HG03175 (cell line): Measurements from ENCODE around the gene UST.
A peak's percentile ranks its signal among the peaks of the same experiment; 100 is the strongest.
"Not testable (repeated sequence)": the region's sequence is repeated elsewhere in the genome, so short reads cannot be mapped to it uniquely, and the experiment has no call there.

Source experiments
- ATAC-seq: cut with Tn5 transposase; IDR thresholded peaks from one replicate; pipeline ENCODE4 v1.9.1; 2021; ENCODE audit warnings: mild to moderate bottlenecking, moderate library complexity; ENCODE audit not compliant: unreplicated experiment

UST gene

DNA sequence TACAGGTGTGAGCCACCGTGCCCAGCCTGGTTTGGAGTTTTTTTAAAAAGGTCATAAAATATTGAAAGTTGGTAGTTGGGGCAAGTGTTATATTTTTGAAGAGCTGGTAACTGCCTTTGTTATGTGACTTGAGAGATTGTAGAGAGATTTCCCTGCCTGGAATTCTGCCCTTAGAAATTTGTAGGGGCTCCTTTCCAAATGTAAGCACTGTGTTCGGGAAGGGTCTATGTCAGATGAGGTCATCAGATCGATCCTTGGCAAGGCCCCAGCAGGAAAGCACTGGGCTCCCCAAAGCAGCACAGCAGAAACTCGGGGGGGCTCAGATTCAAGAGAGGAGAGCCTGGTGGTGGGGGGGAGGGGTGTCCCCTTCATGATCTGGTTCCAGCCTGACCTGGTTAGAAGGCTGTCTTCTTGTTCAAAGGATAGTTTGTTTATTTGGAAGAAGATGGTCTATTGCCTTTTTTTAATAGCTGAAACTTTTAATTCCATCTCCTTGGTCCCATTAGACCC lies 220.2 kb downstream of the UST start:
- ATAC-seq: no peak

DNA sequence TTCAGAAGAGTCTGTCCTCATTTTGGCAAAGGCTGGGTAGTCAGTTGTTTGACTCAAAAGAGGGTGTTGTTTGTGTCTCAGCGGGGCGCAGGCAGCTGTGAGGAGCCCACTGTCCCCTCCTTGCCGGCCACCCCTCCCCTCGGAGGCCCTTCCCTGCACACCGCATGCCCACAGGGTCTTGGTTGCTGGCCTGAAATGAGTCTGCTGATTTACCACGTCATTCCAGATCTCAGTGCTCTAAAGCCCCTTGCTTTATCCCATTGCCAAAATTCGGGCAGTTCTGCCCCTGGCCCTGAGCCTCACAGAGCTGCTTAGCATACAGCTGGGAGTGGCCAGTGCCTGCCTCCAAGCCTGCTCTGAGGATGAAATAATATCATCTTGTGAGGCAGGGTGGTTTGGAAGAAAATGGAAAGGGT lies 220.7 kb downstream of the UST start:
- ATAC-seq: no peak

DNA sequence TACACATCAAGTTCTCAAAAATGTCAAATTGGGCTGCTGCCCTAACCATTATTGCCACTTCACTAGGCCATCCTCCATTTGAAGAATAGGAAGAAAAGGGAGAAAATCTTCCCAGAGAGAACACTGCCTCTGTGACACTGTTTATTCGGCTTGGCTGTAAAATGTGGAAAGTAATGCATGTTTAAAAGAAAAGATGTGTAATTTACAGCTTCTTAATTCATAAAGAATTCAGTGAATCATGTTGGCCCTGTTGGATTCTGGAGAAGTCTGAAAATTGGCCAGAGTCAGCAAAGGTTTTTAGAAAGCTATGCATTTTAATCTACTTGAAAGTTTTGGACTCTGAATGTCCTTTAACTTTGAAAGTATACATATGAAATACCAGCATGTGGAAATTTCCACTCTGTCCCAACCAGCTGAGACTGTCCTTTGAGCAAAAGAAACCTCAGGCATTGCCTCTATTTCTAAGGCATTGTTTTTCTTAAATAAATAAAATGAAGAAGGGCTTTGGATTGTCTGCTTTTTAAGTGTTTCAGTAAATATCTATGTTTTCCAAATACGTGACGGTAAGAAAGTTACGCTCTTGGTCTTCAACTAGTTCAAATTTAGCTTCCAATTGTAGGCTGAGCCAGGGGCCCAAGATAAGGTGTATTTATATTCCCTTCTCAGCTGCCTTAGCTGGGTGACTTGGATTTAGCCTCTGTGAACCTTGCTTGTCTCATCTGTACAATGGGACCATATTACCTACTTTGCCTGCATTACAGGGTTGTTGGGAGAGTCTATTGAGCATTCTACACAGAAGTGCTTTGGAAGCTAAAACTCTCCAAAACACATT lies 222.2 kb downstream of the UST start:
- no peak for ATAC-seq

DNA sequence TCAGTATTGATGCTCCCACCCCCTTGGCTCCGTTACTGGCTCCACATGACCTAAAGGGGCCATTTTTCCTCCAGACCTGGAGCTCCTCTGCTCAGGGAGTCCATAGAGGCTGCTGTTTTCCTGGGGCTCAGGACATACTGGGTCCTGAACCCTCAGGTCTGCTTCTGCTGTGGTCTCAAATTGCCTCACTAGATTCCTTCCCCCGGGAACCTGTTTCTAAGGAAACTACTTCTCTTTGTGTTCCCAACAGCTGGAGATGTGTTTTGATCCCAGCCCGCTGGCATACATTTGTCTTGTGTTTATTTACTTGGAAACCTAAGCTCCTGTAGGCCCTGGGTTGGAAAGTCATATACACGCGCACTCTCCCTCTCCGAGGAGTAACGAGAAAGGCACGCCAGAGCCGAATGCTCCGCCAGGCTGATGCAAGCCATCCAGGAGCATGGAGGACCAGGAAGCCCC lies 222.8 kb downstream of the UST start:
- no peak for ATAC-seq

DNA sequence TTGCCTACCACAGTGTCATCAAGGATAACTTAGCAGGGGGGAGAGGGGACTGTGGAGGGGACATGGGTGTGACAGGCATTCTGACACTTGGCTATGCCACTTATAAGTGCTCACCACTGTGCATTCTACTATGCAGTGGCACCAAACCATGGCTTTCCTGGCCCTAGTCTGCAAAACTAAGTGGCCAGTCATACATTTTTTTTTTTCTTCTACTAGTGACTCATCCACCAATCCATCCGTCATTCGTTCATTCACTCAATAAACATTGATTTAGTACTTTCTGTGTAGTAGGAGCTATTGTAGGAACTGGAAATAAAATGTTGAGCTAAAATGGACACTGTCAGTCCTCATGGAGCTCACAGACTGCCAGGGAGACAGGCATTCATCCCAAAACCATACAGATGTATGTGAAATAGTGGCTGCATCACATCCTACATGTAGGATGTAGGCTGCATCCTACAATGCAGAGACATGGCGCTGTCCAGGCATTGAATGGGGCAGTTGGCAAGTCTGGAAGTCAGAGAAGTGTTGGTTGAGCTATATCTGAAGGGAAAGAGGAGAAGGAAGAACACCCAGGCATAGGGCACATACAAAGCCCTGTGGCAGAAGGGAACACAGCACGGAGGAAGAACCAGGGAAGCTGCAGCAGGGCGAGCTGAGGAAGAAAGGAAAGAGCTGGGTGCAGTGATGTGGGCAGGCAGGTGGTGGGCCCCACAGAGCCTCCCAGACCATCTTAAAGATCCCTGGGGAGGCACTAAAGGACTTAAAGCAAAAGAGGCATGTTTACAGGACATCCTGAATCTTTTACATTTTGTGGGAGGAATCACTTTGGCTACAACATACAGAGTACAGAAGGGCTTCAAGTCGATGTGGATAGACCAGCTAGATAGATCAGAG lies 224.4 kb downstream of the UST start:
- ATAC-seq: no peak

DNA sequence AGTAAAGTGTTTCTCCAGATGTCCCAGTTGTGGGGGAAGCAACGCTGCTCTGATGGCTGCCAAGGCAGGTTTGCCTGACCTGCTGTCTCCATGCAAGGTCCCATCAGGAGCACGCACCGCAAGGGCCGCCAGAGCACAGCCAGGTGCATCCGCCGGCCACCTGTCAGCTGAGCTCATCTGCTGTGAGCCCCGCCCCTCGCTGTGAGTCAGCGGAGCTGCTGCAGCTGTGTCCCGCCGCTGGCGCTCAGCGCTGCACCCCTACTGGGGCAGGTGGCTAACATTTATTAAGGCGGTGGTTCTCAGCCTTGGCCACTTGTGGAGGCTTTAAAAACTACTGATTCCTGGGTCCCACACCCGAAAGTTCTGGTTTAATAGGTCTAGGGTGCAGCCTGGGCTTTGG lies 225.7 kb downstream of the UST start:
- ATAC-seq: peak; percentile 84

DNA sequence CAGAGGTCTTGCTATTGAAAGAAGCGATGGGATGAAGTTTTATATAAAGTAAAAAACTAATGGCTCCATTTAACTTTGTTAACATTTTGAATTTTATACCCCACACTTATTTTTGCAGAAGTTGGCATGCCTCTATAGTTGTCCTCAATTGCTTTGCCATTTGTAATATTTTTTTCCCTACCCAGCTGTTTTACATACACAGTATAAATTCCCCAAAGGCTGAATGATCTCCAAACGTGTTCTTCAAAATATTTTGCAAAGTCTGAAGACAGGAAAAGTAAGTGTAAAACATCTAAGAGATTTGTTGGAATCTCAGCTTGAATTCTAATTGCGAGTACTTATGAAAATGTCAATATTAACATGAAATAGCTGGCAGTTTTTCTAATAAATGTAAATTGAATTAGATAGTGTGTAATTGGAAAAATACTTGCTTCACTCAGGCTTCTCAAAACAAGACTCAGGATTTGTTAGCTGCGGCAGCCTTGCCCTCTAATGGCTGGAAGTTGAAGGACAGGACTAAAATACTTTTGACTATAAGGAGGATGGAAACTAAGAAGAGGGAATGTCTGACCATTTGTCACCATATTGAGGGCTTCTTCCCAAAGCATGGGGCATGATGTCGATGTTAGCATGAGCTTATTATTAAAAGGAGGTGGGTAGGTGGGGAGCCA lies 226.8 kb downstream of the UST start:
- ATAC-seq: no peak

DNA sequence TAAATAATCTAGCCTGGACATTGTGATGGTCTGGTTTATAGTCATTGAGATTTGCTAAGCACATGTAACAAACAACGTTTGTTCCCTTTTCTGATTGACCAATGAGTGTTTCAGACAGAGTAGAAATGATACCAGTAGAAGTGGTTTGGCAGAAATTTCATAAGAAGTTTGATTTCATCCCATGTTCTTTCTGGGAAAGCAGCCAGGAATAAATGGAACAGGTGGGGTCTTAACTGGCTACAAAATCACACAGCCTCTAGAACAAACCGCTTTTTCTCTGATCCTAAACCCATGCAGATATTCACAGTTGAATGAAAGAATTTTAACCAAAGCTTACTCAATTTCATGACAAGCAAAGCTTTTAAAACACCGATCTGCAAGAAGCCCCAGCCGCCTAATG lies 227.5 kb downstream of the UST start:
- ATAC-seq: no peak

DNA sequence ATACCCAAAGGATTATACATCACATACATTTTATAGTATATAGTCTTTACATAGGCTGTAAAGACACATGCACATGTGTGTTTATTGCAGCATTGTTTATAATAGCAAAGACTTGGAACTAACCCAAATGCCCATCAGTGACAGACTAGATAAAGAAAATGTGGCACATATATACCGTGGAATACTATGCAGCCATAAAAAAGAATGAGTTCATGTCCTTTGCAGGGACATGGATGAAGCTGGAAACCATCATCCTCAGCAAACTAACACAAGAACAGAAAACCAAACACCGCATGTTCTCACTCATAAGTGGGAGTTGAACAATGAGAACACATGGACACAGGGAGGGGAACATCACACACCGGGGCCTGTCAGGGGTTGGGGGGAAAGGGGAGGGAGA lies 231.5 kb downstream of the UST start:
- ATAC-seq: not testable (repeated sequence)

DNA sequence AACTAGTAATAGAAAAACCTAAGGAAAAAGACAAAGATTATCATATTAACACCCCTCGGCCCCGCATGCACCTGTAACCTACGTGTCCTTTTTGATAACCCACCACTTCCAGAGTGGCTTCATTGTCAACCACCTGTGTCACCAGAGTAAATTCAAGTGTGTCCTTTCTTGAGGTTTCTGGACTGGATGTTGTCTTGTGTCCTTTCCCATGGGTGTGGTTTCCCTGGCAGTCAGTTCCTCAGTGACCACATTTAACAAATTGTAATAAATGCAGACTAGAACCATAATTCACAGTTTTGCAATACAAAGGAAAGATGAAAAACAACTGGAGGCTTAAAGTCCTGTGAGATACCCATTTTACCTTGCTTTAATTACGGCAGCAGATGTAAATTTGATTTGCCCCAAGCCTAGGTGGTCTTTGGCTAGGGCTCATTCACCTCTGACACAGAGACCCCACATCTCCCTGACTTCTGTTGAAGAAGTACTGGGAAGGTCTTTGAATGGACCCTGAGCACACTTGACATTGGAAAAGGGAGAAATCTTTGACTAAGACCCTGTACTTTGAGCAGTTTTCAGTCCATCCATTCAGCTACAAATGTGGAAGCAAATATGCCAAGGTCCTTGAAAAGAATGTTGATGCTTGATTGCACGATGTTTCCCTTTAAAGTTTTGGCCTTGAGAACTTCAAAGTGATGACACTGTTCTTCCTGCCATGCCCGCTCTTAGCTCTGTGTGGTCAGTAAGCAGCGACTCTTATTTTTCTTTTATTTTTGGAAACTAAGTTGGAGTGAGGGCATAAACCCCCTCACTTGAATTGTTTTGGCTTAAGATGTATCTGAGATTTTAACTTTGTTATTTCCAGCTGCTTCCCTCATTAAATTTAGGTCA lies 232.4 kb downstream of the UST start:
- no peak for ATAC-seq

DNA sequence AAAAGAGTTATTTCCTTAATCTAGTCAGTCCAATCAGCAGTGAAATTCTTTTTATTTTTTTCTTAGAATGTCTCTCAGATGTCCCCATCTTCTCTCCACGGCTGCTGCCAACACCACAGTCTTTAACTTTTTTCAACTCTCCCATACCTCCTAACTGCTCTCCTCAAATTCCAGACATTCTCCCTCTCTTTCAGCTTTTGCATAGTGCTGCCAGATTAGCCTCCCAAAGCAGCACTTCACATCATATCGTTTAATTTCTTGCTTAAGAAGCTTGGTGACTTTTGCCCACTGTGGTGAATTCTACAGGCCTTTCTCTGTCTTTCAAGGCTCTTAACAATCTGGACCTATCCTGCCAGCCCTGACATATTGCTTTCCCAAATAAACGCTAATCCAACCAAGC lies 233.4 kb downstream of the UST start:
- no peak for ATAC-seq

DNA sequence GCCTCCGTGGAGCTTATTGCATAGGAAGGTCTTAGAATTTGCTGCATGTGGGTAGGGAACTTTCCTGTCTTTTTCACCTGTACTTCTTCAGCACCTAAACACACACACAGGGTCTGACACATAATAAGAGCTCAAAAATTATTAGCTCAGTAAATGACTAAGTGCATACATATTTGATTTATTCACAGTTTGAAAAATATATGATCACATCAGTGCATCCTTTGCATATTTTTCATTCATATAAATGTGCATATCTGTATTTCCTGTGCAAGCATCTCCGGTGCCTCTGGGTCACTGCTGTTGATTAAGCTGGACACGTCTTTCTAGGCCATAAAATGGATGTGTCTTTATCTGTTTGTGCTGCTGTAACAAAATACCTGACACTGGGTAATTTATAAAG lies 234.7 kb downstream of the UST start:
- ATAC-seq: no peak

DNA sequence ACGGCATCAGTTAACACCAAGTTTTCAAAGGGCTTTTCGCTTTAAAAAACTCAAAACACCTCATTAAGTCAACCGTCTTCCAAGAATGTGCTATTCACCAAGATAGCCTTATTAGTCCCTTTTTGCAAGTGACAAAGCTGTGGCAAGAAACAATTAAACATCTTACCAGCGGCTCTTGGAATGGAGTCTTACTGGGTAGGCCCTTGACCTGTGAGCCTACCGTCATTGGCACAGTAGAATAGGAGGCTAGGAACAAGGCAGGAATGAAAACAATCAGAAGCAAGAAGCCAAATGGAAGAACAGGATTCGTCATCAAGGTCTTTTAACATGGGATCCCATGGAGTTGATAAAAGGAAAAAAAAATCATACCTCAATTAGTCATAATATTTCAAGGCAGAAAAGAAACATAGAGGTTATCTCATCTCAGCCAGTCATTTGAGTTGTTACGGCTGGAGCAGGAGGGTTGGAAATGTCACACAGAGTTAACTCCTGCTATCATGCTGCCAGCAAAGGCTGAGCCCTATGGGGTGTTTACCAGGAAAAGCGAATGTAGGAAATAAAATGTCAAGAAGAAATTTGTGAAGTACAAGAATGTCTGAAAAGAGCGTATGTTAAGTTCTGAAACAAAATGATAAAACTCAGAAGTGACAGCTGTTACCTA lies 236.4 kb downstream of the UST start:
- ATAC-seq: no peak

DNA sequence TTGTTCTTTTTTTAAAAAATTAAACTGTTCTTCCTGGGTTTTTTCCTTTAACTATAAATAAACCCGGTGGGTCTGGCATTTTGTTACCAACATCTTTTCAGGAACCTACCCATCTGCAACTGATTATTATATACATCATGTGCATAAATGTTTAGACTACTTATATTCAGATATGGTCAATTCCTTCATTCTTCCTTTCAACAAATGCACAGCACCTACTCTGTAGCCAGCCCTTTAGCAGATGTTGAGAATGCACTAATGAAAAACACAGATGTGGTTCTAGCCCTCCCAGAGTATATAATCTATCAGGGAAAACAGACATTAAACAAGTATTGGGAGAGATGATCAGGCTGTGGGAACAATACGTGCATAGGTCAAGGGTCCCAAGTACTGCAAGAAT lies 237.1 kb downstream of the UST start:
- ATAC-seq: no peak

DNA sequence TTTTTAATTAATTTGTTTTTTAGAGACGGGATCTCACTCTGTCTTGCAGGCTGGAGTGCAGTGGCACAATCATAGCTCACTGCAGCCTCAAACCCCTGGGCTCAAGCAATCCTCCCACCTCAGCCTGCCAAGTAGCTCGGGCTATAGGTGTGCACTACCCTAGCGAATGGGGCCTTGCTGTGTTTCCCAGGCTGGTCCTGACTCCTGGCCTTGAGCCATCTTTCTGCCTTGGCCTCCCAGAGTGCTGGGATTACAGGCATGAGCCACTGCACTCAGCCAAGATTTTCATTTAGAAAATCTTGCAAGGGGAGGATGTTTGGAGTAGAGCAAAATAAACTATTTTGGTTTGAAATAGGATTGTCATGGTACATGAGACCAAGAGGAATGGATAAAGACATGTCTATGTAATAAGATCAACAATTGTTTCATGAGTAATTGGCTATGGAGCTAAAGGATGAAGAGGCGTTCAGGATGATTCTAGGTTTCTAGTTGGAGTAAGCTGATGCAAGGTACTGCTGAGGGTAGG lies 237.8 kb downstream of the UST start:
- no peak for ATAC-seq

DNA sequence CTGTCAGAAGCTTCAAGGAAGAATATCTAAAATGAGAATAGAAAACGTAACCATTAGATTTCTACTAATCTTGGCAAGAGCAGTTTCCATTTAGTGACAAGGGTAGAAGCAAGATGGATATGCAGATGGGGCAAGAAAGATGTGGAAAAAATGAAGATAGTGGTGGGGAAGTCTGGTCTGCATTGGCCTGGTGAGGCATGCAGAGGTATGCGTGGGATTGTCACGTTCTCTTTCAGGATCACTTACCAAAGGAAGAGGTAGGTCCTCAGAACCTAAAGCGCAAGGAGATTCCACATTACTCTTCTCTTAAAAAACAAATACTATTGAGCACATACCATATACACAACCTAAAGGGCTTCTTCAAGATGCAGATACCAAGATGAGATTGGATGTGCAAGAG lies 238.7 kb downstream of the UST start:
- ATAC-seq: no peak

DNA sequence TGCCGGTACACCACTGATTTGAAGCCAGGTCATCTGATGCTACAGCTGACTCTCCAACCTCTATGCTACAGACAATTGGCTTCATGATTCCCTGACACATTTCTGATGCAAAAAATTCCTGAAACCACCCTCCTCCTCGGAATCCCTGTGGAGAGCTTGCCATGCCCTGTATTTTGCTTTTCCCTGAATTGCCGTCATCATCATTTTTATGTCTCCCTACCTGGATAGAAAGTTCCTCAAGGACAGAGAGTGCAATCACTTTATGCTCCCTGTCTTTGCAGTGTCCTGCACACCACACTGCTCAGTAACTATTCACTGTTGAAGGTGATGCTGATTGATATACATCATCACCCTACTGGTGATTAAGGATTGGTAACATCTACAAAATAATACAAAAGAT lies 239.8 kb downstream of the UST start:
- no peak for ATAC-seq

DNA sequence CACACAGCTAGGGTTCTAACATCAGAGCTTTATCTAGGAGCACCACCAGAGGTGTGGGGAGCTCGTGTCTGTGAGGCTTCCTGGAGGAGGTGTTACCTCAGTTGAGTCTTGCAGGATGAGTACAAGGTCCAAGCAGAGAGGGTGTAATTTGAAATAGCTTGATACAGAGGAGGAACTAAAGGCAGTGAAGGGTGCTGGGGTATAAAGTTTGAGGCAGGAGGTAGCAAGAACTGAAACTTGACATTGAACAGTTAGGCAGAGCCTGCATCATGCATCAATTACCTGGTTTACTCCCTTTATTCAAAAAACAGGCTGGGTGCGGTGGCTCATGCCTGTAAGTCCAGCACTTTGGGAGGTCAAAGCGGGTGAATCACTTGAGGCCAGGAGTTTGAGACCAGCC lies 241.2 kb downstream of the UST start:
- no peak for ATAC-seq

DNA sequence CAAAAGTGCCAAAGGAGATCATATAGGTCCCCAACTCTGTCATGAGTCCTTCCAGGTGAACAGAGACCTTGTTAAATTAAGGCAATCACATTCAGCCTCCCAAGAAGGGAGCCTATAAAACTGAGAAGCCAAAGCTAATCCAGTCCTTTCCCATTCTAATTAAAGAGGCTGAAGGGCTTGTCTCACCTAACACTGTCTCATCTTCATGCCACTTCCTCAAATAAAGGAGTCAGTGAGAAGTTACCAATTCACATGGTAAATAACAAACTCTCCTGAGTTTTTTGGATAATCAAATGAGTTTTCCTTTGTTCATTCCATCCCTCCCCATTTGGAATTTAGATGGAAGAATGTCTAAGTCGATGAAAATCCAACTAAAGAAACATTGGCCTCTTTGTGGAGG lies 242.8 kb downstream of the UST start:
- ATAC-seq: no peak

DNA sequence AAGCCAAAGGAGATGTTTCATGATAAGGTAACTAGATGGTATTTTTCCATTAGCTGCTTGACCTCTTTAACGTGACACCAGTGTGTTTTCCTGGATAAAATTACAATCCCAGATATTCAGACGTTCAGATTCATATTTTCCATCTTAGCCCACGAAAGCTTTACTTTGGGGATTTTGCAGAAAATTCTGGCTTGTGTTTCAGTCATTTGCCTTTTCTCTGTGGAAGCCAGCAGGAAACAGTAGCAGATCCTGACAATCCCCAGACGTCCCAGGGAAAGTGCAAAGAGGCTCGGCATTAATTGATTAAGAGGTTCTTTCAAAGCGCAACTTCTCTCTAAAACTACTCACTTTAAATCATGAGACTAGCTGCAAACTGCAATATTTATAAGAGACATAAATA lies 243.6 kb downstream of the UST start:
- no peak for ATAC-seq
